ENCODE measurements around the gene KLF15.

KLF15 gene

DNA sequence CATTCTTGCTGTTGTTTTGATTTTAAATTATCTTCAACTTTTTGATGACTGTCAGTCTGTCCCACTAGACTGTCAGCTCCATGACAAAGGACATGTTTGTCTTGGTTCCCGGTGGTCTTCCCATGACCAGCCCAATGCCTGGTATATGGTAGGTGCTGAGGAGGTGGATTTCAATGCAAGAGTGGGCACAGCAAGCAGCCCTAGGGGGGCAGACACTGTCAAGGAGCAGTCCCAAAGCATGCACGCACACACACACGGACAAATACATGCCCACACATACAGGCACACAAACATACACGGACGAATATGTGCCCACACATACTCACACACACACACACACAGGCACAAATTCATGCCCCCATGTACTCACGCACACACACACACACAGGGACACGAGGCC, 12.0 kb downstream of the KLF15 start:
- no peak overlapping the region for H3K27ac ChIP-seq
- TF ChIP-seq, protein P1, sequence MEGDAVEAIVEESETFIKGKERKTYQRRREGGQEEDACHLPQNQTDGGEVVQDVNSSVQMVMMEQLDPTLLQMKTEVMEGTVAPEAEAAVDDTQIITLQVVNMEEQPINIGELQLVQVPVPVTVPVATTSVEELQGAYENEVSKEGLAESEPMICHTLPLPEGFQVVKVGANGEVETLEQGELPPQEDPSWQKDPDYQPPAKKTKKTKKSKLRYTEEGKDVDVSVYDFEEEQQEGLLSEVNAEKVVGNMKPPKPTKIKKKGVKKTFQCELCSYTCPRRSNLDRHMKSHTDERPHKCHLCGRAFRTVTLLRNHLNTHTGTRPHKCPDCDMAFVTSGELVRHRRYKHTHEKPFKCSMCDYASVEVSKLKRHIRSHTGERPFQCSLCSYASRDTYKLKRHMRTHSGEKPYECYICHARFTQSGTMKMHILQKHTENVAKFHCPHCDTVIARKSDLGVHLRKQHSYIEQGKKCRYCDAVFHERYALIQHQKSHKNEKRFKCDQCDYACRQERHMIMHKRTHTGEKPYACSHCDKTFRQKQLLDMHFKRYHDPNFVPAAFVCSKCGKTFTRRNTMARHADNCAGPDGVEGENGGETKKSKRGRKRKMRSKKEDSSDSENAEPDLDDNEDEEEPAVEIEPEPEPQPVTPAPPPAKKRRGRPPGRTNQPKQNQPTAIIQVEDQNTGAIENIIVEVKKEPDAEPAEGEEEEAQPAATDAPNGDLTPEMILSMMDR (IDR thresholded peaks at IDR 0.05): no peak
- no peak for TF ChIP-seq ZFX (IDR thresholded peaks at IDR 0.05; ENCODE audit: borderline replicate concordance)

DNA sequence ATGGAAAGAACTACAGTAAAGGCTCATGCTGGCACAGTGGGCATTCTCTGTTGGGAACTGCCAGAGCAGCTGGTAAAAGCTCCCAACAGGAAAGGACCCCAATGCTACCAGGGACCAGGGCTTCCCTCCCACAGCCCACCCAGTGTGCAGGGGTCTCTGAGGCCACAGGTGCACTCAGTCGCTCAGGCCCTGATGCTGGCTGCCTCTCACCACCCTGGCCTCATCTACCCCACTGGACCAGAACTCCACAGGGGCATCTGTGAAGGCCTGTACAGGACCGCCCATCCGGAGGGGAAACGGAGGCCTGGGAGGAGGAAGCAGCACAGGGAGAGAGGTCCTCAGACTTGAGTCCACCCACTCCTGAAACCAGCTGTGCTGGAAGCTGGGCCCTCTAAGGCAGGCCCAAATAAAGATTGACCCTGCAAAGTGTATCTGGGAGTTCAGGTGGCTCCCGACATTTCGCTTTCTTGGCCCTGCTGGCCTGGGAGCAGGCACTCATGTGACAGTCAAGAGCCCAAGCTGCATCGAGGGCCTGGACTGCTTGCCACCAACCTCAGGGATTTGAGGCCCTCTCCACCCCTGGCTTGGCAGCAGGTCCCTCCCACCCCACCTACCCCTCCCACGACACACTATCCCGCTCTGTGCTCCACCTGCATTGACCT, 12.7 kb downstream of the KLF15 start:
- TF ChIP-seq ZFX (IDR thresholded peaks at IDR 0.05; ENCODE audit: borderline replicate concordance): no peak
- TF ChIP-seq, protein P1 (IDR thresholded peaks at IDR 0.05): no peak
- no peak overlapping the region for H3K27ac ChIP-seq

DNA sequence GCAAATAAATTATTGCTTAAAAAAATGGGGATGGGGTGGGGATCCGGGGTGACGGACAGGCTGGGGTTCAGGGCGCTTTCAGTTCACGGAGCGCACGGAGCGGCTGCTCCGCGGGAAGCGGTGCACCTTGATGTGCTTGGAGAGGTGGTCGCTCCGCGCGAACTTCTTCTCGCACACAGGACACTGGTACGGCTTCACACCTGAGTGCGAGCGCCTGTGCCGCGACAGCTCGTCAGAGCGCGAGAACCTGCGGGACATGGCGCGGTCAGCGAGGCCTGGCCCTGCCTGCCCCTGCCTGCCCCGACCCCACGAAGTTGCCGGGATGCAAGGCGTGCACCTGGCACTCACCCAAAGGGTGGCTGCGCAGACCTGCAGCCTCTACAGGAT, 13.6 kb downstream of the KLF15 start:
- no peak for TF ChIP-seq ZFX (IDR thresholded peaks at IDR 0.05; ENCODE audit: borderline replicate concordance)
- TF ChIP-seq, protein P1 (IDR thresholded peaks at IDR 0.05): no peak
- no peak overlapping the region for H3K27ac ChIP-seq

DNA sequence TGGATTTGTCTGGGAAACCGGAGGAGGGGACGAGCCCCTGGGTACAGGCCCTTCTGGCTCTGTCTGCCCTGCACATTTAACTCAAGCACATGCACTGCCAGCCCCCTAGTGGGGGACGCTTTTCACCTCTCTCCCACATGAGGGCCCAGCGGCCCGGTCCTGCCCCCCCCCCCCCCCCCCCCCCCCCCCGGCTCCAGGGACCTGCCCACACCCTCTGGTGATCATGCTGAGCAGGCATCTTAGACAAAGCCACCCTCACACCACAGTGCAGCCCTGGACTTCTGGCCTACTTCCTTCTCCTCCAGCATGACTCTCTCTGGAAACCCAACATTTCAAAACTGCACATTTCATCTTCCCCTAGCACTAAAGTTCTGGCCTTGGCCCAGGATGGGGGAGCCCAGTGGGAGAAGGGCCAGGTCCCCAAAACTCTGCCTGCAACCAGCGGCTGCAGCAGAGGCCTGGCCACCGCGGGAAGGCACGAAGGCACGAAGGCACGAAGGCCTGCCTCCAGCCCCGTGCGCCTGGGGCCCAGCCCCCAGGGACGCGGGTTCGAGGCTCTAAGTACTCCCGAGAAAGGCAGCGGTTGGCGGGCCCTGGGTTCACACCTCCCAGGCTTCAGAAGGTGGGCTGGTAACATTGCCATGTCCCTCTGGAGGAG, 14.1 kb downstream of the KLF15 start:
- no peak overlapping the region for H3K27ac ChIP-seq
- TF ChIP-seq ZFX (IDR thresholded peaks at IDR 0.05; ENCODE audit: borderline replicate concordance): no peak
- TF ChIP-seq, protein P1 (IDR thresholded peaks at IDR 0.05): no peak

DNA sequence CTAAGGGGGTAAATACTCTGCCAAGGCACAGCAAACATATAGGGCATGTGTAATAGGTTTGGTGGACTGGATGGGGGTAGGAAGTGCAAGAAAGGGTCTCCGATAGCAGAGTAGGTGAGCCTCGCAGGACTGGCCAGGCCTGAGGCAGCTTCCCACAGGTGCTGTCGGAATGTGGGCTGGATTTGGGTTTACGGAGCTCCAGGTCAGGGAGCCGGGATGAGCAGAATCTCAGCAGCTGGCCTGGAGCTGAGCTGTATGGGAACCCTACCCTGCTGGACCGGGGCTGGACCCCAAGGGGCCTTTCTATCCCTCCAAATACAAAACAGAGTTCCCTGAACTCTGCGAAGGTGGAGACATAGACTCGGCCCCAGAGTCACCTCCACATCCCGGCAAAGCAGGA, 15.0 kb downstream of the KLF15 start:
- TF ChIP-seq, protein P1 (IDR thresholded peaks at IDR 0.05): no peak
- no peak for TF ChIP-seq ZFX (IDR thresholded peaks at IDR 0.05; ENCODE audit: borderline replicate concordance)
- no peak overlapping the region for H3K27ac ChIP-seq

DNA sequence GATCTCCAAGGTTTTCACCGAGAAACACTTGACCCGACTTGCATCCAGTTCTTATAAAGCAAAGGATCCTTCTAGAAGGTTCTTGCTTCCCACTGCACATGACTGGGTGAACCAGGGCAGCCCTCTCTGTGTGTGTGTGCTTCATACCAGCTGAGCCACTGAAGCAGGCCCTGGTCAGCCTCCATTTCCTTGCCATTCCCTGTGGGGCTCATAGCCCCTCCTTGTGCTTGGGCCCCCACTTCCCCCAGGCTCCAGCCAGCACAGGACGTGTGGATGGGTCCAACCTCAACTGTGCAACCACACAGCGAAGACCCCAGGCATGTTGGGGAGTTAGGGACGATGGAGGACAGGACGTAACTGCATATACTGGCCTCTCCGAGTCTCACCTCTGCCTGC, 15.5 kb downstream of the KLF15 start:
- TF ChIP-seq, protein P1 (IDR thresholded peaks at IDR 0.05): no peak
- TF ChIP-seq ZFX (IDR thresholded peaks at IDR 0.05; ENCODE audit: borderline replicate concordance): no peak
- H3K27ac ChIP-seq: no peak overlapping the region

Measured in 22Rv1 (cell line).